Measurements from ENCODE around the gene KLHL22.

KLHL22 gene

DNA sequence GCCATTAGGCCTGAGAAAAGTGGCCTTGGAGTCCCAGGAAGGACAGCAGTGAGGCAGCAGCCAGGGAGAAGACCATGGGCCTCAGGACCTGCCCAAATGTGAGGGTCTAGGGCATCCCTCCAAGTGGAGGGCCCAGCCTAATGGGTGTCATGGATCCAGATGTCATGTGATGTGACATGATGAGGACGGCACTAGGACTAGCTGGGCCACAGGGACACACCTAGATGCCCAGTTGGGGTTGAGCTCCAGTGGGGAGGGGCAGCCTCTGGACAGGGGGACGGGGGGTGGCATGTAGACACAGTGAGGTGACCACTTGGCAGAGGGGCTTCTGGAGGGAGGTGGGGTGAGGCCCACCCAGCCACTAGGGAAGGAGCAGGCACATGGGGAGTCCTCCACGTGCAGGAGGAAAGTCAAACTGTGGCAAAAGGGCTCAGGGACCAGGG, 63.3 kb downstream of the KLHL22 start:
- DNase-seq (ENCODE audit: low read depth) = no peak

DNA sequence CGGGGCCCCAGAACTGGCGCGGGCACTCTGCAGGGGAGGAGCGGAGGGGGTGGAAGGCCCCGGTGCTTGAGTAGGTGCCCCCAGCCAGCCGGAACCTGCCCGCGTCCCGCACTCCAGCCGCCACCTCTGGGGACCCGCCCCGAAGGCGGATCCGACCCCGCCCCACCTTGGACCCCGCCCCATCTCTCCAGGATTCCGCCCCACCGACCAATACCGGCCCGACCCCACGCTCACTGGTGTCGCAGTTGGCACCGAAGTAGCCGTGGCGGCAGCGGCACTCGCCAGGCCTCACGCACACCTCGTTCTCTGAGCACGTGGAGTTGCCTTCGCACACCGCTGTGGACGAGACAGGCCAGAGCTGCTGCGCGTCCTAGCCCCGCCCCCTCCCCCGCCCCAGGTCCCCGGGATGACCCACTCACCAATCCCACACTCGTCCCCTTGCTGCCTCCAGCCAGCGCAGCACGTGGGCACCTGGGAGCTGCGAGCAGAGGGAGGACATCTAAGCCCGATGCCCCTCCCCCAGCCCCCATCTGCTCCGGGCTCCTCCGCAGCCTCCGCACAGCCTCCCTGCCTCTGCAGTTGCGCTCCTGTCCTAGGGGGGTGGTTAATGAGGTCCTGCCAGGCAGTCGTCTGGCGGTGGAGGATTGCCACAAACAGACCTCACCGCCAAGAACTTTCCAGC, 63.9 kb downstream of the KLHL22 start:
- DNase-seq (ENCODE audit: low read depth) = no peak

- DNase-seq (ENCODE audit: low read depth) = no peak
These were observed 64.7 kb downstream of the KLHL22 start for GRCh38 chr22:20430720-20431510.

- DNase-seq (ENCODE audit: low read depth) = no peak
These were observed 65.4 kb downstream of the KLHL22 start for GRCh38 chr22:20430101-20430719.

DNA sequence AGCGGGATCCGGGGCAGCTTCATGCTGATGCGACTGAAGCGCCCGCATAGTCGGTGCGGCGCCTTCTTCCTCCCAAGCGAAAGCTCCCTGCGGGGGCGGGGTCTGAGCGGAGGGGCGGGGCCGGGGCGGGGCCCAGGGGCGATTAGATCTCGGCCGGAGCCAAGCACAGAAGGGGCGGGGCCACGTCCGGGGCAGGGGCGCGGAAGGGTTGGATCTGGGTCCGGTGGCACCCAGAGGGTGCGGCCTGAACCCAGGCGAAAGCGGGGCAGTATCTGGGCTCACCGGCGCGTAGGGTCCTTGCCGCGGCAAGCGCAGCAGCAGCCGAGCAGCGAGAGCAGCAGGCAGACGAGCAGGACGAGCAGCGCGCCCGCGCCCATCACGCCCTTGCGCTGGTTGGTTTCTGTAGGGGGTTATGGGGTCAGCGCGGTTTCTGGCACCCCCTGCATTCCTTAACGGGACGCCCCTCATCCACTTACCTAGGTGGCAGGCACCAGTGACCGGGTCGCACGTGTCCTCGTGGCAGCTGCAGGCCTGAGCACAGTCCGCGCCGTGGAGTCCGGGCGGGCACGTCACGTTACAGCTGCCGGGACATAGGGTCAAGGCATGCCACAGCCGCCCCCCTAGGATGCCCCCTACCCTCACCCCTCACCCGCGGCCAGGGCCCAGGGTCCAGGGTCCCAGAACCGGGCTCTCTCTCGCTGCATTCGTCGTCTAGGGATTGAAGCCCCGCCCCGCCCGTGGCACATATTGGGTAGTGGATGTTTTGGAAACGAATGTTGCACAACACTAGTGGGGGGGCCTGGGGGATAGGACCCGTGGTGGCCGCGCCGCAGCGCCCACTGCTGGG, 66.1 kb downstream of the KLHL22 start:
- DNase-seq (ENCODE audit: low read depth) = no peak

GRCh38 chr22:20428496-20429253, 66.9 kb downstream of the KLHL22 start:
- DNase-seq (ENCODE audit: low read depth) = no peak

- no peak for DNase-seq (ENCODE audit: low read depth)
These were observed 67.6 kb downstream of the KLHL22 start for GRCh38 chr22:20427945-20428417.

GRCh38 chr22:20427104-20427944, 68.3 kb downstream of the KLHL22 start:
- no peak for DNase-seq (ENCODE audit: low read depth)

DNA sequence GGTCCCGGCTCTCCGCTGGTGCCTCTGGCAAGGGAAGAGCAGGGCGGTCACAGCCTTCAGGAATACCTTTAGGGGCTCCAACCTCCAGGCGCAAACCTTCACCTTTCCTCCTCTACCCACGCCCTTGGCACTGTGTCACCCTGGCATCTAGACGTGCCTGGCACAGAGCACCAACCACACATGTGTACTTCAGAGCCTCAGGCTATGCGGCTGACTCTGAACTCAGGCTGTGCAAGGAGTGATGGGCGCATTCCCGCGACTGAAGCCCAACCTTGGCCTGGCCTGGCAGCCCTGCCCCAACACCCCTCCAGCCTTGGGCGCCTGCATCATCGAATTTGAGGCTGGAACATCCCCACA, 69.4 kb downstream of the KLHL22 start:
- no peak for DNase-seq (ENCODE audit: low read depth)

DNA sequence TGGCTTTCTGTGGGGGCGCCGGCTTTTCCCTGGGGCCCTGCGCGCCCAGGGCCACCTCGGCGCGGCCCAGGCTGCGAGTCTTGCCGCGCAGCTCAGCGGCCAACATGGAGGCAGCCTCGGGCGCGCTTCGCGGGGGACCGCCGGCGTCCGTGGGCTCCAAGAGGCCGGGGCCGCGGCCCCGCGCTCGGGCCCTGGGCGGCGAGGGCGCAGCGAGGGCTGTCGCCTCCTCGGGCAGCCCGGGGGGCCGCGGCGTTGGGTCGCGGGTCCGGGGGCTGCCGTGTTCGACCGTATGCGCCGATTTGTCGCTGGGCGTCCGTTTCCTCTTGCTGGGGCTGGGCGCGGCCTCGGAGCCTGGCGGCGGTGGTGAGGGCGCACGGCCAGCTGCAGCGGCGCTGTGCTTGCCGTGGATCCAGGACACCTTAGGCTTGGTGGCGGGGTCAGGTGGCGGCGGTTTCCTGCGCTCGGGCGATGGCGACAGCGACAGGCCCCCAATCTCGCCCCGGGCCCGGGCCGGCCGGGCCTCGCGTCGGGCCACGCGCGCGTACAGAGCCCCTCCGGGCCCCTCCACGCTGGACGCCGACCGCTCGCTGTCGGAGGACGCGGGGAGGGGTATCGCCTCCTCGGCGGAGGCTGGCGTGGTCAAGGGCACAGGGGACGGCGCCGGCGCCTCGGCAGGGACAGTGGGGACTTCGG, 69.9 kb downstream of the KLHL22 start:
- no peak for DNase-seq (ENCODE audit: low read depth)

DNA sequence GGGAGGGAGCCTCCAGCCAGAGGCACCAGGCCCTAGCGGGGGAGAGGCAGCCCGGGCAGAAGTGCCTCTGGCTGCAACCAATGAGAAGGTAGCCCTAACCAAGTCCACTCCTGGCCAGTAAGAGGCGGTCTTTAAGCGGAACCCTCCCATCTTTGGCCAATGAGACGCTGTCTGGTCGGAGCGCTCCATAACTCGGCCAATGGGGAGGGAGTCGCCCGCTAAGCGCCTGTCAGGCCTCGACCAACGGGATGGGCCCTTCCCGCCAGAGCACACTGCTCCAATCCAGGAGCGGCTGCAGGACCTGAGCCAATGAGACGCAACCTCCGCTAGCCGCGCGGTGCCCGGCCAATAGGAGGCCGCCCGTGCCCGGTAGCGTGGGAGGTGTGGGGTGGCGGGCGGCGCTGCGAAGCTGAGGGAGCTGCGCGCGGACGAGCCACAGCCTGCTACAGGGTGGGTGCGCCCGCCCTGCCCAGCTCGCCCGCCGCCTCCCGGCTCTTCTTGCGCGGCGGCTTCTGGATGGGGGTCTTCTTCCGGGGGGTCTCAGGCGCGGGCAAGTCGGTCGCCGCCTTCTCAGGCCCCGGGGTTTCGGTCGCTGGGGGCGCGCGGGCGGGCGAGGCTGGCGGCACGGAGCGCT, 70.5 kb downstream of the KLHL22 start:
- no peak for DNase-seq (ENCODE audit: low read depth)

GRCh38 chr22:20424568-20424931, 71.0 kb downstream of the KLHL22 start:
- no peak for DNase-seq (ENCODE audit: low read depth)

DNA sequence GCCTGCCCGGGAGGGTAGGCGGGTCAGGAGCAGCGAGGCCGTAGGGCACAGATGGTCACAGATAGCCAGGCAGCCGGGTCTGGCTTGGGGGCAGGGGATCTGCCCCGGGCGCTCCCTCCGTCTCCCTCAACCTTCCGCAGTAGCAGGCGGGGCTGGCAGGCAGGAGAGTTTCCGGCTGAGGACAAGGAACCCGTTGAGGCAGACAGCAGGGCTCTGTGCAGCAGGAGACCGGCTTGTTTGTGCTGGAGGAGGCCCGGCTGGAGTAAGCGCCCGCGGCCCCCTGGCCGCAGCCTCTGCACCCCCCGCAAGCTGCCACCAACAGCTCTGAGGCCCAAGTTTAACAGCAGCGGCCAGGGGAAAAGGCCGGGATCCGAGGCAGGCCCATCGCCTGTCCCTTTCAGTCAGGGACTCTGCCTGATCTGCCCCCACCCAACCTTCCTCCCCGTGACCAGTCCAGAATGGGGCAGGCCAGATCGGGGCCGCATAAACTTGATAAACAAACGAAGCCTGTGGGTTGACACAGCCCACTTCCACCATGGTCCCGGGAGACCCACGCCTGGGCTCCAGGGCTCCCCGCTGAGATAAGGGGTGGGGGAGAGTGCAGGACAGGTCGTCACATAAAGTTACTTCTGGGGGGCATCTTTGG, 71.6 kb downstream of the KLHL22 start:
- DNase-seq (ENCODE audit: low read depth) = no peak

- DNase-seq (ENCODE audit: low read depth) = no peak
These were observed 72.3 kb downstream of the KLHL22 start for GRCh38 chr22:20423008-20423905.

- DNase-seq (ENCODE audit: low read depth) = no peak
These were observed 73.2 kb downstream of the KLHL22 start for GRCh38 chr22:20422271-20423007.

- DNase-seq (ENCODE audit: low read depth) = no peak
These were observed 74.1 kb downstream of the KLHL22 start for GRCh38 chr22:20421507-20421874.

- no peak for DNase-seq (ENCODE audit: low read depth)
These were observed 75.3 kb downstream of the KLHL22 start for GRCh38 chr22:20420157-20420842.

All from HS-5 (cell line).